ENCODE measurements around the gene NLGN2.

DNA sequence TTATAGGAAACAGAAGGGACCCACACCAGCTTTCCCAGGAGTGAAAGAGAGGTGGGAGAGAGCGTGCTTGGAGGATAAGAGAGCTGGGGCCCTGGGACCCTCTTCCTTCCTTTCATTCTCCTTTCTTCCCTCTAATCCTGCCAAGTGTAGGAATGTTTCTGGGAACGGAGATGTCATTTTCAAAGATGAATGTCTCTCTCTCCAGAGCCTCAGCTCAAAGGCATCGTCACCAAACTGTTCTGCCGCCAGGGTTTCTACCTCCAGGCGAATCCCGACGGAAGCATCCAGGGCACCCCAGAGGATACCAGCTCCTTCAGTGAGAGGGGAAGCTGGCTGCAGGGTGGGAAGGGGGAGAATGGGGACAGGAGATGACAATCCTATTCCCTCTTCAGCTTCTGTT, 33.6 kb downstream of the NLGN2 start:
- TF ChIP-seq, protein P1, sequence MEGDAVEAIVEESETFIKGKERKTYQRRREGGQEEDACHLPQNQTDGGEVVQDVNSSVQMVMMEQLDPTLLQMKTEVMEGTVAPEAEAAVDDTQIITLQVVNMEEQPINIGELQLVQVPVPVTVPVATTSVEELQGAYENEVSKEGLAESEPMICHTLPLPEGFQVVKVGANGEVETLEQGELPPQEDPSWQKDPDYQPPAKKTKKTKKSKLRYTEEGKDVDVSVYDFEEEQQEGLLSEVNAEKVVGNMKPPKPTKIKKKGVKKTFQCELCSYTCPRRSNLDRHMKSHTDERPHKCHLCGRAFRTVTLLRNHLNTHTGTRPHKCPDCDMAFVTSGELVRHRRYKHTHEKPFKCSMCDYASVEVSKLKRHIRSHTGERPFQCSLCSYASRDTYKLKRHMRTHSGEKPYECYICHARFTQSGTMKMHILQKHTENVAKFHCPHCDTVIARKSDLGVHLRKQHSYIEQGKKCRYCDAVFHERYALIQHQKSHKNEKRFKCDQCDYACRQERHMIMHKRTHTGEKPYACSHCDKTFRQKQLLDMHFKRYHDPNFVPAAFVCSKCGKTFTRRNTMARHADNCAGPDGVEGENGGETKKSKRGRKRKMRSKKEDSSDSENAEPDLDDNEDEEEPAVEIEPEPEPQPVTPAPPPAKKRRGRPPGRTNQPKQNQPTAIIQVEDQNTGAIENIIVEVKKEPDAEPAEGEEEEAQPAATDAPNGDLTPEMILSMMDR (IDR thresholded peaks at IDR 0.05): no peak
- TF ChIP-seq TP53 (CRISPR knock-in tag; IDR thresholded peaks at IDR 0.05) (no peak), JUN (CRISPR knock-in tag; IDR thresholded peaks at IDR 0.05) (no peak), TEAD1 (CRISPR knock-in tag; IDR thresholded peaks at IDR 0.05) (no peak), NR2C2 (CRISPR knock-in tag; IDR thresholded peaks at IDR 0.05) (no peak), ESRRA (CRISPR knock-in tag; IDR thresholded peaks at IDR 0.05; ENCODE audit: borderline replicate concordance) (no peak), SOX15 (CRISPR knock-in tag; IDR thresholded peaks at IDR 0.05) (no peak), IRF2 (CRISPR knock-in tag; IDR thresholded peaks at IDR 0.05; ENCODE audit: borderline replicate concordance, low read depth) (no peak), SMAD3 (CRISPR knock-in tag; IDR thresholded peaks at IDR 0.05; ENCODE audit: borderline replicate concordance) (no peak), ATF1 (CRISPR knock-in tag; IDR thresholded peaks at IDR 0.05) (no peak), E2F1 (CRISPR knock-in tag; IDR thresholded peaks at IDR 0.05) (no peak), CBFB (CRISPR knock-in tag; IDR thresholded peaks at IDR 0.05; ENCODE audit: low read depth) (no peak), TEAD4 (CRISPR knock-in tag; IDR thresholded peaks at IDR 0.05) (no peak)

Measured in WTC11 (cell line).